Measurements from ENCODE around the gene PKN2.
A peak's percentile ranks its signal among the peaks of the same experiment; 100 is the strongest.
"Not testable (repeated sequence)": the region's sequence is repeated elsewhere in the genome, so short reads cannot be mapped to it uniquely, and the experiment has no call there.

PKN2 gene

DNA sequence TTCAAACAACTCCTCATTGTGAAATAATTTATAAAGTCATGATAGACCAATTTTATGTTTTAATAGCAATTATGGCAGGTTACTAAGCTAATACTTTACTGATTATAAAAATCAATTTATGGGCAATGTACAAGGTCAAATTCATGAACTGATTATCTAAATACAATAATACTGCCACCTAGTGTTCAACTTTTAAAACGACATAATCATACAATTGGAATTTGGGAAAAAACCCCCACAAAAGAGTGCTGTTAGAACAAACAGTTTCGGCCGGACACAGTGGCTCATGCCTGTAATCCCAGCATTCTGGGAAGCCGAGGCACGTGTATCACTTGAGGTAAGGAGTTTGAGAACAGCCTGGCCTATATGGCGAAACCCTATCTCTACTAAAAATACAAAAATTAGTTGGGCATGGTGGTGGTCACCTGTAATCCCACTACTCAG, 193.3 kb downstream of the PKN2 start:
- no peak overlapping the region for H3K4me3 ChIP-seq (ENCODE audit: severe bottlenecking)
- H3K27me3 ChIP-seq (ENCODE audit: insufficient read depth, poor library complexity, severe bottlenecking) = no peaks in the 10 kb centered on the region
- TF ChIP-seq, protein P1, sequence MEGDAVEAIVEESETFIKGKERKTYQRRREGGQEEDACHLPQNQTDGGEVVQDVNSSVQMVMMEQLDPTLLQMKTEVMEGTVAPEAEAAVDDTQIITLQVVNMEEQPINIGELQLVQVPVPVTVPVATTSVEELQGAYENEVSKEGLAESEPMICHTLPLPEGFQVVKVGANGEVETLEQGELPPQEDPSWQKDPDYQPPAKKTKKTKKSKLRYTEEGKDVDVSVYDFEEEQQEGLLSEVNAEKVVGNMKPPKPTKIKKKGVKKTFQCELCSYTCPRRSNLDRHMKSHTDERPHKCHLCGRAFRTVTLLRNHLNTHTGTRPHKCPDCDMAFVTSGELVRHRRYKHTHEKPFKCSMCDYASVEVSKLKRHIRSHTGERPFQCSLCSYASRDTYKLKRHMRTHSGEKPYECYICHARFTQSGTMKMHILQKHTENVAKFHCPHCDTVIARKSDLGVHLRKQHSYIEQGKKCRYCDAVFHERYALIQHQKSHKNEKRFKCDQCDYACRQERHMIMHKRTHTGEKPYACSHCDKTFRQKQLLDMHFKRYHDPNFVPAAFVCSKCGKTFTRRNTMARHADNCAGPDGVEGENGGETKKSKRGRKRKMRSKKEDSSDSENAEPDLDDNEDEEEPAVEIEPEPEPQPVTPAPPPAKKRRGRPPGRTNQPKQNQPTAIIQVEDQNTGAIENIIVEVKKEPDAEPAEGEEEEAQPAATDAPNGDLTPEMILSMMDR (IDR thresholded peaks at IDR 0.05; ENCODE audit: poor library complexity, severe bottlenecking) = peak; percentile 78
- ATAC-seq (ENCODE audit: low read depth) (peak; percentile 35; the same call in 1 of the 3 replicates), DNase-seq (ENCODE audit: low spot score) (no peak)
- no peaks in the 10 kb centered on the region for H3K9me3 ChIP-seq (ENCODE audit: severe bottlenecking)
- no peaks in the 10 kb centered on the region for H3K4me1 ChIP-seq (ENCODE audit: insufficient read depth, poor library complexity, severe bottlenecking)
- H3K36me3 ChIP-seq (ENCODE audit: low read depth) = peaks cover 27% of the 10 kb centered on the region
- H3K27ac ChIP-seq (ENCODE audit: poor library complexity, severe bottlenecking) = no peak overlapping the region

DNA sequence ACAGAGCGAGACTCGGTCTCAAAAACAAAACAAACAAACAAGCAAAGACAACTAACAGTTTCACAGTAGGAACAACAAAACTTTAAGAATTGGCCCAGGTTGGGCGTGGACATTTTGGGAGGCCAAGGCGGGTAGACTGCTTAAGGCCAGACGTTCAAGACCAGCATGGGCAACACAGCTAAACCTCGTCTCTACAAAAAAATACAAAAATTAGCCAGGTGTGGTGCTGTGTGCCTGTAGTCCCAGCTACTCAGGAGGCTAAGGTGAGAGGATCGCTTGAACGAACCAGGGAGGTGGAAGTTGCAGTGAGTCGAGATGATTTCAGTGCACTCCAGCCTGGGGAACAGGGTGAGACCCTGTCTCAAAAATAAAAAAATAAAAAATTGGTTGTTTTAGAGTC, 193.8 kb downstream of the PKN2 start:
- TF ChIP-seq, protein P1 (IDR thresholded peaks at IDR 0.05; ENCODE audit: poor library complexity, severe bottlenecking) = peak; percentile 3
- no peak for ATAC-seq (ENCODE audit: low read depth)

DNA sequence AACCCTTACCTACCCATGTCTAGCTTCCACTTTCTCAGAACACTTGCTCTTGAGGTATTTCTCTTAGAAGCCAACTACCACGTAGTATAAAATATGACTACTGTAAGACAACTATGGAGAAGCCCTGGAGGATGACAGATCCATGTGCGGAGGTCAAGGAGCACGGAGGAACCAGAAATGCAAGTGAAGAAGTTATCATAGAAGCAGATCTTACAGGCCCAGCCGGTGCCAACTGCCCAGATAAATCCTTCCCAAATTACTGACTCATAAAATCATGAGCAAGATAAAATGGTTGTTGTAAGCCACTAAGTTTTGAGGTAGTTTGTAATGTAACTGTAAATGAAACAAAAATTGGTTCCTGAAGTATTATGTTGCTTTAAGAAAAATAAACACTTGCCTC, 194.7 kb downstream of the PKN2 start:
- ATAC-seq (ENCODE audit: low read depth) = peak; percentile 19; the same call in 1 of the 3 replicates
- no peaks in the 10 kb centered on the region for H3K4me1 ChIP-seq (ENCODE audit: insufficient read depth, poor library complexity, severe bottlenecking)
- no peaks in the 10 kb centered on the region for H3K27me3 ChIP-seq (ENCODE audit: insufficient read depth, poor library complexity, severe bottlenecking)
- no peak overlapping the region for H3K27ac ChIP-seq (ENCODE audit: poor library complexity, severe bottlenecking)
- no peak for DNase-seq (ENCODE audit: low spot score)
- no peaks in the 10 kb centered on the region for H3K9me3 ChIP-seq (ENCODE audit: severe bottlenecking)
- peaks cover 37% of the 10 kb centered on the region for H3K36me3 ChIP-seq (ENCODE audit: low read depth)
- TF ChIP-seq, protein P1 (IDR thresholded peaks at IDR 0.05; ENCODE audit: poor library complexity, severe bottlenecking) = no peak
- no peak overlapping the region for H3K4me3 ChIP-seq (ENCODE audit: severe bottlenecking)

More for the DNA sequence above, 193.8 kb downstream of the PKN2 start:
- Histone ChIP-seq H3K9me3 (ENCODE audit: severe bottlenecking) (no peaks in the 10 kb centered on the region), H3K27me3 (ENCODE audit: insufficient read depth, poor library complexity, severe bottlenecking) (no peaks in the 10 kb centered on the region), H3K27ac (ENCODE audit: poor library complexity, severe bottlenecking) (no peak overlapping the region), H3K36me3 (ENCODE audit: low read depth) (peaks cover 32% of the 10 kb centered on the region), H3K4me1 (ENCODE audit: insufficient read depth, poor library complexity, severe bottlenecking) (no peaks in the 10 kb centered on the region), H3K4me3 (ENCODE audit: severe bottlenecking) (no peak overlapping the region)
- DNase-seq (ENCODE audit: low spot score) = no peak

DNA sequence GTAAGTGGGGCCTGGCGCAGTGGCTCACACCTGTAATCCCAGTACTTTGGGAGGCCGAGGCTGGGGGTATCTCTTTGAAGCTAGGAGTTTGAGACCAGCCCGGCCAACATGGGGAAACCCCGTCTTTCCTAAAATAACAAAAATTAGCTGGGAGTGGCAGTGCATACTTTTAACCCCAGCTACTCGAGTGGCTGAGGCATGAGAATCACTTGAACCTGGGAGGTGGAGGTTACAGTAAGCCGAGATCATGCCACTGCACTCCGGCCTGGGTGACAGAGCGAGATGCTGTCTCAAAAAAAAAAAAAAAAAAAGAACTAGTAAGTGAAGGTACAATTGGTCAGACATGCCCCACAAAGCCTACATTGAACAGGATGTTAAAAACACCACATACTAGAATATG, 196.6 kb downstream of the PKN2 start:
- peaks cover 50% of the 10 kb centered on the region for H3K36me3 ChIP-seq (ENCODE audit: low read depth)
- DNase-seq (ENCODE audit: low spot score); H3K4me1 ChIP-seq (ENCODE audit: insufficient read depth, poor library complexity, severe bottlenecking); H3K4me3 ChIP-seq (ENCODE audit: severe bottlenecking); H3K9me3 ChIP-seq (ENCODE audit: severe bottlenecking); H3K27ac ChIP-seq (ENCODE audit: poor library complexity, severe bottlenecking); H3K27me3 ChIP-seq (ENCODE audit: insufficient read depth, poor library complexity, severe bottlenecking); ATAC-seq (ENCODE audit: low read depth): not testable (repeated sequence)

DNA sequence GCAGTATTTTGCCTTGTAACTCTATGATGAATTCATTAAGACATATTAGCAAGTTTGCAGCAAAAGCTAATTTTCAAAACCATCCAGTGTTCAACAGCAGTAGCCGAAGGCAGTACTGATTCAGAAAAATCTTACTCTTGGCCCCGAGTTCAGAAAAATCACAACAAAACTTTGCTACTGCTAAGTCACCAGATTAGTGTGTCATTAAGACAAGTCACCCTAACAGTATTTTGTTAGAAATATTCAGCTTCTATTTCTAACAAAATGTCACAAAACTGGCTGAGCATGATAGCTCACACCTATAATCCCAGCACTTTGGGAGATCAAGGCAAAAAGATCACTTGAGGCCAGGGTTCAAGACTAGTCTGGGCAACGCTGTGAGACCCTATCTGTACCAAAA, 199.1 kb downstream of the PKN2 start:
- Histone ChIP-seq H3K9me3 (ENCODE audit: severe bottlenecking) (no peaks in the 10 kb centered on the region), H3K4me3 (ENCODE audit: severe bottlenecking) (no peak overlapping the region), H3K4me1 (ENCODE audit: insufficient read depth, poor library complexity, severe bottlenecking) (no peaks in the 10 kb centered on the region), H3K36me3 (ENCODE audit: low read depth) (peaks cover 62% of the 10 kb centered on the region), H3K27me3 (ENCODE audit: insufficient read depth, poor library complexity, severe bottlenecking) (no peaks in the 10 kb centered on the region), H3K27ac (ENCODE audit: poor library complexity, severe bottlenecking) (no peak overlapping the region)
- DNase-seq (ENCODE audit: low spot score) = no peak
- ATAC-seq (ENCODE audit: low read depth) = no peak
- TF ChIP-seq, protein P1 (IDR thresholded peaks at IDR 0.05; ENCODE audit: poor library complexity, severe bottlenecking) = no peak
